OCI-LY1 (cell line): ENCODE measurements around the gene GNAI1.

Experiments
- CTCF ChIP-seq: fragments of 200-600 bp; sonication (generic), shearing (Covaris generic); IDR thresholded peaks from 2 replicates; pipeline ENCODE4 v1.5.1; 2017; ENCODE audit warnings: mild to moderate bottlenecking, antibody characterized with exemption, low read length, moderate library complexity, mixed read lengths
- EZH2 ChIP-seq: fragments of 200-600 bp; sonication (generic), shearing (Covaris generic); IDR thresholded peaks from 2 replicates; pipeline ENCODE4 v1.8.0; 2017; ENCODE audit warnings: borderline replicate concordance, mixed run types, mild to moderate bottlenecking, antibody characterized with exemption, low read length, moderate library complexity, mixed read lengths

GRCh38 chr7:80257756-80258155 lies 123.1 kb downstream of the GNAI1 start:
- TF ChIP-seq EZH2 (no peak), CTCF (no peak)
